H1 (cell line): ENCODE data around the gene STOML1. TPM values are rescaled to one million over a fixed set of nuclear protein-coding genes. Genes with fewer than 3 reads are reported as not detected.

Source experiments
- BCL11A ChIP-seq, 2 experiments: IDR thresholded peaks; one replicate each; pipeline ENCODE4 v1.6.1; 2011; ENCODE audit warnings: low read depth in 2 of 2, low read length in 2 of 2, mild to moderate bottlenecking in 2 of 2
- BRCA1 ChIP-seq: IDR thresholded peaks from 2 replicates; pipeline ENCODE4 v1.6.1; 2012; ENCODE audit warnings: low read depth, low read length, improper control_type of control experiment
- CTBP2 ChIP-seq: IDR thresholded peaks from 2 replicates; pipeline ENCODE4 v1.7.0; 2011; ENCODE audit warnings: borderline replicate concordance, mild to moderate bottlenecking, moderate library complexity, mixed read lengths, low read length; ENCODE audit not compliant: insufficient read depth, insufficient read length
- GABPA ChIP-seq: IDR thresholded peaks from 2 replicates; pipeline ENCODE4 v1.6.1; 2011; ENCODE audit warnings: mild to moderate bottlenecking, low read length, moderate library complexity, borderline replicate concordance; ENCODE audit not compliant: insufficient read depth
- POLR2A ChIP-seq, 2 experiments: IDR thresholded peaks; 1 replicate in 1 of 2; 2 replicates in 1 of 2; pipeline ENCODE4 v1.6.1; 2011; ENCODE audit warnings: low read depth in 2 of 2, low read length in 2 of 2, mild to moderate bottlenecking in 2 of 2; ENCODE audit errors: control extremely low read depth in 1 of 2
- POLR2AphosphoS5 ChIP-seq: IDR thresholded peaks from 2 replicates; pipeline ENCODE4 v1.6.1; 2011; ENCODE audit warnings: low read depth, low read length
- TAF1 ChIP-seq: IDR thresholded peaks from 2 replicates; pipeline ENCODE4 v1.6.1; 2011; ENCODE audit warnings: mild to moderate bottlenecking, low read depth, low read length
- polyA plus RNA-seq, 7 experiments: library from polyadenylated mRNA; depleted of rRNA in 3 of 7; stranded (reverse) in 5 of 7; unstranded in 2 of 7; fragments of >200 nt in 5 of 7; fragments of 200-250 nt in 2 of 7; gene quantifications; 1 replicate in 5 of 7; 2 replicates in 1 of 7; 4 replicates in 1 of 7; pipeline versions ENCODE4 v1.2.1 to v1.2.3, GENCODE V29; 2011 to 2013; ENCODE audit warnings: missing spikeins in 2 of 7, mixed read lengths in 2 of 7
- total RNA-seq: library from RNA; stranded (reverse); fragmentation: NEBNext Ultra II Directional; extraction: Animal tissue kit (Norgen Biotek cat#: 25700); gene quantifications from 2 replicates; pipeline ENCODE4 v1.2.1, GENCODE V29; 2021
- TF ChIP-seq, protein P1 (sequence below): IDR thresholded peaks from 2 replicates; pipeline ENCODE4 v1.6.1; 2012; ENCODE audit warnings: inconsistent platforms

Gene STOML1
- total and polyA plus RNA-seq, 2 of the 8 experiments (the other 6 are each of a cell fraction or from before 2014, with no cell fraction given) = 2.6 to 3.2 TPM

DNA sequence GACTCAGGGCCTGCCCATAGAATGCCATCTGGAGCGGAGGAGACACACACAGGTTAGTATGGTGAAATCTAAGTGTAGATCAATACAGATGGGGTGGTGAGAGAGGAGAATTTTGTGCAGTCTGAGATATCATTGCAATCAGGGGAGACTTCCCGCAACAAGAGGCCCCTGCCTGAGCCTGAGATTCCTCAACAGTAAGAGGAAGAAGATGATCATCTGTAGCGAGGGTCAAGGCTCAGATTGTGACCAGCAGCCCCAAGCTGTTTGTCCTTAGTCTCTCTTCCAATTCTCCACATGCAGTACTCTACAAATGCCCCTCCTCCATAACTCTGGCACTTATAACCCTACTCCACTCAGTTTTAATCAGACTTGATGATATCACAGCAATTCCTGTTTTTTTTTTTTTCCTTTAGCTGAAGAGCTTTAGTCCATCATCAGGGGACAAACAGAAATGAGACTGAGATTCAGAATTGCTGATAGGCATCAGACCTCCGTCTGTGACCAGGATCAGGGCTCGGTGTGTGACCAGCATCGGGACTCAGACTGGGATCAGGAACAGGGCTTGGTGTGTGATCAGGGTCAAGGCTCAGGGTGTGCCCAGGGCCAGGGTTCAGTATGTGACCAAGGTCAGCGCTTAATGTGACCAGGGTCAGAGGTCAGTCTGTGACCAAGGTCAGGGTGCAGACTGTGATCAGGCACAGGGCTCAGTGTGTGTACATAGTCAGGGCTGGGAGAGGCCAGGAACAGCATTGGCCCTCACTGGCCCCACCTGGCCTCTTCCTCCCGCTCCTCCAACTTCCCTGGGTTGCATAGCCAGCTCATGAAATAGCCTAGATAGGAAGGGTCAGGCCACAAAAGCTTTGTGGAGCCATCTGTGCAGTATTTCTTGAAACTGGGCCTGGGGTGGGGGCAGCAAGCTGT lies 51.8 kb downstream of the STOML1 start (continued):
- TF ChIP-seq CTBP2 (no peak), BRCA1 (no peak), GABPA (no peak), TAF1 (no peak), POLR2A (IDR thresholded peaks at IDR 0.05; ENCODE audit: control extremely low read depth in 1 of 2, low read depth in 2 of 2, low read length in 2 of 2) (no peak), POLR2AphosphoS5 (no peak), BCL11A (IDR thresholded peaks at IDR 0.05; ENCODE audit: low read depth in 2 of 2, low read length in 2 of 2) (no peak)
- TF ChIP-seq, protein P1, sequence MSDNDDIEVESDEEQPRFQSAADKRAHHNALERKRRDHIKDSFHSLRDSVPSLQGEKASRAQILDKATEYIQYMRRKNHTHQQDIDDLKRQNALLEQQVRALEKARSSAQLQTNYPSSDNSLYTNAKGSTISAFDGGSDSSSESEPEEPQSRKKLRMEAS = no peak
